GM19397 (cell line): Measurements from ENCODE around the gene PRG3.
"Not testable (repeated sequence)": the region's sequence is repeated elsewhere in the genome, so short reads cannot be mapped to it uniquely, and the experiment has no call there.

Experiments
- ATAC-seq: cut with Tn5 transposase; IDR thresholded peaks from one replicate; pipeline ENCODE4 v1.9.1; 2021; ENCODE audit warnings: mild to moderate bottlenecking, moderate library complexity; ENCODE audit not compliant: unreplicated experiment

Gene PRG3

DNA sequence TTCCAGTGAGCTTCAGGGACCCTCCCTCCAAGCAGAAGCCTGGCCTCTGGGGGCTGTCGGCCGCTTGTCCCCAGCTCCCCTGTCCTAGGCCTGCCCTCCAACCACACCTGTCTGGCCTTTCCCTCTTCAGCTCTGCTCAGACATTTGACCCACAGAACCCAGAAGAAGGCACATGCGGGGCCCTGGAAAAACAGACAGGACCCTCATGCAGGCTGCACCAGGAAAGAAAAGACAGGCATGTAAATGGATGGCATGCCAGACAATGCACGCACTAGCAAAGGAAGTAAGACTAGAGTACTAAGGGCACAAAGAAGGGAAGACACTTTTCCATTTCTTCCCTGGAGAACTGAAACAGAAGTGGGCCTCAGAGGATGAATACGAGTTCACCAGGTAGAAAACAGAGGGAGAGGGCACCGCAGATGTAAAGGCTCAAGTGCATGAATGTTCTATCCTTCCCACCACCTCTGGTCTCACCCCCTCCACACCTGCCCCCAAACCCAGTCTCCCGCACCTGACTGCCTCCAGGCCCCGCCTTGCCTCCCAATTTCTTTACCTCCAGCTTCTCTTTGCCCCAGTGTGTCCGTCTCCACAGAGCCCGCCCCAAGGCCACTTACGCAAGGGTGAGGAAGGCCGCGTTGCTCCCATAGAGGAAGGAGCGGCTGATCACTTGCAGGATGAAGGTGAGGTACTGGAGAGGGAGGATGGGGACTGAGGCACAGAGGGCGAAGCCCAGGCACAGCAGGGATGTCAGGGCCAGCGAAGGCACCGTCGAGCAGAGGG lies 28.6 kb upstream of the PRG3 start:
- no peak for ATAC-seq

GRCh38 chr11:57408771-57409170 lies 27.8 kb upstream of the PRG3 start:
- no peak for ATAC-seq

GRCh38 chr11:57407941-57408475 lies 27.1 kb upstream of the PRG3 start:
- no peak for ATAC-seq

DNA sequence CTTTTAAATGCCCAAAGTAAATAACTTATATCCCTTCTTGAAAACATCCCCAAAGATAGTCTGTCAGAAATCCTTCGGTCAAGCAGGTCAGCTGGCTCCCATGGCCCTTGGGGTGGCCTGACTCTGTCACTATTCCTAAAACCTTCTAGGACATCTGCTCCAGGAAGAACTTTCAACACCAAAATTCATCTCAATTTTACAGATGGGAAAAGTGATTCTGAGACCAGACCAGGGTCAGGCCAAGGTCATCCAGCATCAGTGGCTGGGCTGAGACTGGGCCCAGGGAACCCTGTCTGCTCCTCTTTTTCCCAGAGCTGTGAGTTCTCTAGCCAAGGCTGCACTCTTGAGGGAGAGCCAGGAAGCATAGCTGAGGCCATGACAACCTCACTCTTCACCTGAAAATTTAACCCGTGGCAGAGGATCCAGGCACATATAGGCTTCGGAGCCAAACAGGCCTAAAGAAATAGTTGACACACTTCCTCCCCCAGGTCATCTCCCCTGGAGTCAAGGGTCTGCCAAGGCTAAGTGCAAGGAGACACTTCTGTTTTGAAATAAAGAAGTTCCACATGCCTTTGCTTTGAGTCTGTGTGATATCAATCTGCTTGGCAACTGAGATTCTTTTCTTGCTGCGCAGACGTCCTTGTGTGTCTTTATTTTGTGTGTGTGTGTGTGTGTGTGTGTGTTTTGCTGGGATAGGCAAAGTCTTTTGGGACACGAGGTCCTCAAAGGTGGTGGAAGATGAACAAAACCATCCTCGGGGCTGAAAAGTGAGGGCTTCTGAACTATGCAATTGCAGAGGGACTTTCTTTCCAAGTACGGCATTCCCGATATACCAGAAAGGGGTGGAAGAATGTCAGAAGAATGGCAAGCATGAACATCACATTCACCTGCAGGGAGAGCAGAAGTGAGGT lies 26.3 kb upstream of the PRG3 start:
- ATAC-seq = no peak

- peak; percentile 80 for ATAC-seq
Observed at GRCh38 chr11:57406337-57406904, 25.5 kb upstream of the PRG3 start.

DNA sequence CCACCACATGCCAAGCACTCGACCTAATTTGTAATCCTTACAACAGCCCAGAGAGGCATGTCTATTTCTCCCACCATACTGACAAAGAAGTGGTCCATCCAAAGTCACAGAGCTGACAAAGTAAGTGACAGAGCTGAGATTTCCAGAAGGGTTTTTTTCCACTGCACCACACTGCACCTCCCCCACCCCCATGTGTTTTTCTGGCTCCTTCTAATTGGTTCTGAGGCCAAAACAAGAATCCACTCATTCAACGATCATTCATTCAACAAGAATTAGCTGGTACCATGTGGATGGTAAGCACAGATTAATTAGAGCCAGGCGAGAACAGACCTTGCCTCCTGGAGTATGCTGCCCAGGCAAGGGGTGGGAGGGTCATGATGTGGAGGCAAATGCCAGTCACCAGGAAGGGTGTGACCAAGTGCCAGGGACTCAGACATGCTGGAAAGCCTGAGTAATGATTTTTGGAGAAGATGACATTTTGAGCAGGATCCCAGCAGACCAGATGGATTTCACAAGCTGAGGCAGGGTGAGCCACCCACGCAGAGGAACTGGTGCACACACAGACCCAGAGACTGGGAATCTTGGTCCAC lies 24.4 kb upstream of the PRG3 start:
- no peak for ATAC-seq

DNA sequence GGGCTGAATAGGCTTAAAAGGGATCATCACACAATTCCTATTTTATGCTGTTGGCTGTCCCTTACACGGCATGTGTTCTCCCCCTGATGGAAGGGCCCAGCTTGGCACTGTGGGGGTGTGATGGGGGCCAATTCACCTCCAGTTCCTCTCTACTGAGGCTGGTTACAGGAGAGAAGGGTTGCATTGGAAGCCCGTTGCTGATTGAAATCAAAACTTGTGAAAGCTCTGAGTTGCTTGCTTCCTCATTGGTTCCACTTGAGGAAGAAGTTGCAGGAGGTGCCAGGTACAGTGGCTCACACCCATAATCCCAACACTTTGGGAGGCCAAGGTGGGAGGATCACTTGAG lies 22.8 kb upstream of the PRG3 start:
- no peak for ATAC-seq

GRCh38 chr11:57403003-57403801 lies 22.3 kb upstream of the PRG3 start:
- not testable (repeated sequence) for ATAC-seq

DNA sequence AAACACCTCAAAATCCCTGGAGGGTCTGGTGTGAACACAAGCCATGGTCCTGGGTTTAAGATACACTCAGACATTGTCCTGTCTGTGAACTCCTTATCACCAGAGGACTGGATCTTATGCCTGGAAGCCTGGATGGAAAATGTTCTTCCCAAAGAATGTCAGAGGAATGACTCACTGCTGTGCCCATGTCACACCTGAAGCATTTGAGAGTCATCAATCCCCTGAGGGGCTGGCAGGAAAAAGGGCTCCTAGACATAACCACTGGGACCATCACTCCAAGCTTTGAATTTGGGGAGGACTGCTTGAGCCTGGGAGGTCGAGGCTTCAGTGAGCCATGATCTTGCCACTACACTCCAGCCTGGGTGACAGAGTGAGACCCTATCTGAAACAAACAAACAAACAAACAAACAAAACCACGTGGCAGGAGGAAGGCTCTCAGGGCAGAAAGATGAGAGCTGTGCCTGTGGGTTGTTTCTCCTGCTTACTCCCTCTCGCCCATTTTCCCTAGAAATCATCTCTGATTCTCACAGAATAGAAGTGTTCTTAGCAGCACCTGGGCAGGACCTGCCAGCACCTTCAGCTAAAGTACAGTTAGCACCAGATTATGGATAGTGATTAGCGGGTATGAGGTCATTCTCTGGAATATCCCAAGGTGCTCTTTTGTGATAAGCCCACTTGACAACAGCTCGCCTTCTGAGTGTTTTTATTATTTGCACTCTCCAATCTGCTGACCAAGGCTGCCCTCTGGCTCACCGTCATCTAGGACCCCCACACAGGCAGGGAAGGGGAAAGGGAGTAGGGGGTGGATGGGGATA lies 21.4 kb upstream of the PRG3 start:
- no peak for ATAC-seq

DNA sequence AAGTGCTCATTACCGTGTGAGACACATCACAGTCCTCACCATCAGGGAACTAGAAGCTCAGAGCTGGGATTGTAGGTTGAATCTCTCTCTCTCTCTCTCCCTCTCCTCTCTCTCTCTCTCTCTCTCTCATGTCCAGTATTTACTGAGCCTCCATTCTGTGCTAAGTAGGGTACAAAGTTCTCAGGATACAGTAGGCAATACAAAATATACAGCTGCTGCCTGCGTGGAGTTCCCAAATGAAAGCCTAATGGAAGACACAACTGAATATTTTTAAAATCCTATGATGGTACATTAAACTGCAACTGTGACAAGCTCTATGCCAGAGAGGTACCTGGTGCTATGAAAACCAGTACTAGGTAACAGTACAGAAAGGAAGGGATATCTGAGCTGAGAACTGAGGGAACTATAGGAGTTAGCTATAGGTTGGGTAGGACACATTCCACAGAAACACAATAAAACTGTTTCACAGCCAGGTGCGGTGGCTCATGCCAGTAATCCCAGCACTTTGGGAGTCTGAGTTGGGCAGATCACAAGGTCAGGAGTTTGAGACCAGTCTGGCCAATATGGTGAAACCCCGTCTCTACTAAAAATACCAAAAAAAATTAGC lies 19.1 kb upstream of the PRG3 start:
- ATAC-seq = no peak

GRCh38 chr11:57399221-57399620 lies 18.3 kb upstream of the PRG3 start:
- ATAC-seq = no peak

DNA sequence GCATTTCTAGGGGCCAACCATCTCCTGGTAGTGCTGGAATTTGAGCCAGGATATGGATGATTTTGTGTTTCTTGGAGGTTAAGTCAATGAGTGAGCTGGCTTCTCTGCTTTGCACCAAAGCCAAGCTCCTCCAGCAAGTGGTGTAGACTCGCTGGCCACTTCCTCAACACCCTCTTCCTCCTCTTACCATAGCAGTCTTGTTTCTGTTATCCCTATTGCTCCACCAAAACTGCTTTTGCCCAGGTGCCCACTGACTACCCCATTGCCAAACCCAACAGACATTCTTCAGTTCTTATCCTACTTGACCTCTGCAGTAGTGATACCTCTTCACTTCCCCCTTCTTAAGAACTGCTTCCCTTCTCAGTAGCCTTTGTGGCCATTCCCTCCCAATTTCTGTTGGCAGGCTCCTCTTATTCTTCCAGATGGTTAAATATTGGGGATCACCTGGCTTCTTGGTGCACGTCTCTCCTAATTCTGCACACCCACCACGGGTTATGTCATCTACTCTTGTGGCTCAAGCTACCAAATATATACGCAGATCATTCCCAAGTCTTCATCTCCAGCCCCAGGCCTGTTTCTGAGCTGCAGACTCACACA lies 16.5 kb upstream of the PRG3 start:
- no peak for ATAC-seq

GRCh38 chr11:57396744-57397143 lies 15.8 kb upstream of the PRG3 start:
- ATAC-seq = no peak

DNA sequence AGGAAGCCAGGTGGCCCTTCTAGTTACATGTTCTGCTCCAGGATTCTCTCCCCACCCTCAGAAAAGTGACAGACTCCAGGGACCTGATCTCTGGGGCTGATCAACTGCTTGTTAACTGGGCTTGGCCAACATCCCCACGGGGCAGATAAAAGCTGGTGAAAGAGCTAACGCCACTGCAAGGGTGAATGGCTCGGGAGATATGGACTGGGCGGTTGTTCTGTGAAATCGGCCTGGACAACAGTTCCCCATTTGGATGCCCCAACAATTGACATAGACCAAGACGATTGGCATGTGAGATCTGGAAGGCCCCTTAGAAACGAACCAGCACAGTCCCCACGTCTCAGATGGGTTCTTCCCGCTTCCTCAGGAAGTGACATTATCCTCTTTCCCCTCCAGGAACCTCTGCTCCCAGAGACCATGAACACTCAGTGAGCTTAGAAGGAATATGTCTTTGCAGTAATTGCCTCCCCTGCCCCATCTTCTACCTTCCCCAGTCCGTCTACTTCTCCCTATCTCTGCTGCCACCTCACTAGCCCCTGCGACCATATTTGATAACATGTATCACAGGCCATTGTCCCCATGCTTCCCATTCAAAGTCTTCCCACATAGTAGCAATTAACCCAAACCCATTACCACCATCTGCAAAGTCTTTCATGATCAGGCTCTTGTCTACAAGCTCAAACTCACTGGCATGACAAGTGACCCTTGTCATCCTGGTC lies 15.1 kb upstream of the PRG3 start:
- no peak for ATAC-seq

DNA sequence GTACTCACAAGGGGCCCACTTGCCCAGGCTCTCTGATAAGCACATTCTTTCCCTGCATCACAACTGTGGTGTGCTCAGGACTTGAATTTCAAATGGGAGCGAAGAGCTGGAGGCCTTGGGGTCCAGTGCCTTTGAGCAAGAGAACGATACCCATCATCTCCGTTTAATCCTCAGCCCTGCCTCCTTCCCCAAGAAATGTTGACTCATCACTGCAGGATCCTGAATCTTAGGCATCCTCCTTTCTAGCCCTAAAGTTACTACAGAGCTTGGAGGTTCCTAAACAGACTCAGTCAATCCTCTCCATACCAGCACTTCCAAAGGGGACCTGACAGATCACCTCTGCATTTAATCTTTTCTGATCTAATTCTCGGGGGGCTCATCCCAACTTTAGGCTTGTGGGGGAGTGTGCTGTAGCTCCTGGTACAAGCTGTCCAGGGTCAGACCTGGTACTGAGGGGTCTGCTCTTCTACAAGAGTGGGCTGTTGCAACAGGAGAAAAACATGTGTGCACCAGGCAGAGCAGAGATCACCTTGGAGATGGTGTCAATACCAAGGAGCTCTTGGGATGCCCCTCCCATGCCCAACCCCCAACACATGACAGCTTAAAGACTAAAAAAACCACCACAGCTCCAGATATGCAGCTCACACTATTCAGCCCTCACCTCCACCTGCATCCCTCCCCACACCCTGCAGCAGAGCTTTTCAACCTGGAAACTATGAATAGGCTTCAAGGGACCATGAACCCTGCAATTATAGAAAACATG lies 13.4 kb upstream of the PRG3 start:
- no peak for ATAC-seq

GRCh38 chr11:57392763-57393105 lies 11.8 kb upstream of the PRG3 start:
- no peak for ATAC-seq

DNA sequence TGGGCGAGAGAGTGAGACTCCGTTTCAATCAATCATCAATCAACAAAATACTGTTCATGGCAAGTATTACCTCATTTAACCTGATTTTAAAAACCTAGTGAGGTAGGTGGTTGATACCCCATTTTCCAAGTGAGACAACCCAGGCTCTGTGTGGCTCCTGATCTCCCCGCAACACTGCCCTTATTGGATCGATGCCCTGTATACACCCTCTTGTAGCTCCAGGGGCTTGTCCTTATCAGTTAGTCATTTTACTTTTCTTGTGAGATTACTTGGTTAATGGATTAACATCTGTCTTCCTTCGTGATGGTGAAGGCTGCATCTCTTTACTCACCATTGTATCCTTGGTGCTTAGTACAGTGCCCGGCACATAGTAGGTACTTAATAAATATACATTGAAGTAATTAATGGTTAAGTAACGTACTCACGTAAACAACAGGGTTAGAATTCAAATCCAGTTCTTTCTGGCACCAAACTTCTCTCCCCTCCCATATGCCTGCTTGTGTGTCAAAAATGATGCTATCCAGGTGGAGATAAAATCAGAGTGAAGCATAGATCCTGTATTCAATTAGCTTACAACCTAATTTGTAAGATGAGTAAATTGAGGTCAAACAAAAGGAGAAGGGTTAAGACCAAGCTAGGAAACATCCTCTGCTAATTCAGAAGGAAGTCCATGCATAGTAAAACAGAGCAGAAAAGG lies 11.3 kb upstream of the PRG3 start:
- ATAC-seq = no peak
